GM12801 (cell line): Measurements from ENCODE around the gene POU2AF1.

Experiments
- TF ChIP-seq, protein P1 (sequence below): IDR thresholded peaks from one replicate; pipeline ENCODE4 v1.5.1; 2011; ENCODE audit warnings: control low read depth; ENCODE audit not compliant: insufficient read length; ENCODE audit errors: extremely low read depth

The POU2AF1 gene

DNA sequence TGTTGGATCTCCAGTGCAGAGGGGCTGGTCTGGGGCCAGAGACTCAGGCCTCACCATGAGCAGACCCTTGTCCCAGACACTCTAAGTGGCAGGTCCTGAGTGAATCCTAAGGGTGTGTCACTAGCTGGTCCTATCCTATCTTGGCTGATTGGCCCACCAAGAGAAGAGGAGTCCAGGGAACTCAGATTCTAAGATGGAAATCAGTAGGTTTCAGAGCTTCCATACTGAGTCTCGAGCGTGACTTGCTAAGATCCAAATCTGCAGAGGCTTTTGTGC lies 10.9 kb downstream of the POU2AF1 start:
- TF ChIP-seq, protein P1, sequence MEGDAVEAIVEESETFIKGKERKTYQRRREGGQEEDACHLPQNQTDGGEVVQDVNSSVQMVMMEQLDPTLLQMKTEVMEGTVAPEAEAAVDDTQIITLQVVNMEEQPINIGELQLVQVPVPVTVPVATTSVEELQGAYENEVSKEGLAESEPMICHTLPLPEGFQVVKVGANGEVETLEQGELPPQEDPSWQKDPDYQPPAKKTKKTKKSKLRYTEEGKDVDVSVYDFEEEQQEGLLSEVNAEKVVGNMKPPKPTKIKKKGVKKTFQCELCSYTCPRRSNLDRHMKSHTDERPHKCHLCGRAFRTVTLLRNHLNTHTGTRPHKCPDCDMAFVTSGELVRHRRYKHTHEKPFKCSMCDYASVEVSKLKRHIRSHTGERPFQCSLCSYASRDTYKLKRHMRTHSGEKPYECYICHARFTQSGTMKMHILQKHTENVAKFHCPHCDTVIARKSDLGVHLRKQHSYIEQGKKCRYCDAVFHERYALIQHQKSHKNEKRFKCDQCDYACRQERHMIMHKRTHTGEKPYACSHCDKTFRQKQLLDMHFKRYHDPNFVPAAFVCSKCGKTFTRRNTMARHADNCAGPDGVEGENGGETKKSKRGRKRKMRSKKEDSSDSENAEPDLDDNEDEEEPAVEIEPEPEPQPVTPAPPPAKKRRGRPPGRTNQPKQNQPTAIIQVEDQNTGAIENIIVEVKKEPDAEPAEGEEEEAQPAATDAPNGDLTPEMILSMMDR: no peak

- TF ChIP-seq, protein P1: no peak
These were observed 11.4 kb downstream of the POU2AF1 start for GRCh38 chr11:111367411-111368284.

DNA sequence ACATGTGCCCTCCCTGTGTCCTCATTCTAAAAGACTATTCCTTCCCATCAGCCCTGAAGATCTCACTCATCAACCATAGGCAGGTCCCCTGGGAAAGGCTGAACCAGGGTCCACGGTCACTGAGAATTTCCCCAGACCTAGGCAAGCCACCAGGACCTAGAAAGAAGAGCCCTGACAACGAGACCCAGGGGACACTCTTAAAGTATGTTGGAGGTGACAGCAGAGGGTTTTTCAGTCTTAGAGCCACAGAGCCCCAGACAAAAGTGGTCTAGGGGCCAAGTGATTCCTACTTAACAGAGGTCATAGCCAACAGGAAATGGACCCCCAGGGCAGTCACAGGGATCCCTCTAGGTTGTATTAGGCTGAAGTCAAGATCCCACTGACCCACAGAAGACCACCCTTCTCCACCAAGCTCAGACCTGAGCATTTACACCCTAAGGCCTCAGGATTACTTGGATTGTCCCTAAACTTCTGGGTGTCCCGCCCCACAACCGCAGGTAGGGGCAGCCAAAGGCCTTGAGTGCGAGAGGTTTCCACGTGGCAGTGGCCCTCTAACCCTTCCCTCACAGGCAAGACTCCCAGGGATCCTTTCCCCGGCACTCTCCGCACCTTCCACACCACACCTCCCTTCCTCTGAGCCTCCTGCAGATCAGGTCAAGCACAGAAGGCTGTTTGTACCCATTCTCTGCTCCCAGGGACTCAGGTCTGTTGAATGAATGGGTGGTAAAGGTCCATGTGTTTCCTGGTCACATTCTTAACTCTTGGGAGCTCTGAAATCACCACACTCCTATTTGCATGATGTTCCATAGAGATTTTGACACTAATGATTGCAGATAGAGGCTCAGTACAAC lies 12.3 kb downstream of the POU2AF1 start:
- TF ChIP-seq, protein P1: no peak

DNA sequence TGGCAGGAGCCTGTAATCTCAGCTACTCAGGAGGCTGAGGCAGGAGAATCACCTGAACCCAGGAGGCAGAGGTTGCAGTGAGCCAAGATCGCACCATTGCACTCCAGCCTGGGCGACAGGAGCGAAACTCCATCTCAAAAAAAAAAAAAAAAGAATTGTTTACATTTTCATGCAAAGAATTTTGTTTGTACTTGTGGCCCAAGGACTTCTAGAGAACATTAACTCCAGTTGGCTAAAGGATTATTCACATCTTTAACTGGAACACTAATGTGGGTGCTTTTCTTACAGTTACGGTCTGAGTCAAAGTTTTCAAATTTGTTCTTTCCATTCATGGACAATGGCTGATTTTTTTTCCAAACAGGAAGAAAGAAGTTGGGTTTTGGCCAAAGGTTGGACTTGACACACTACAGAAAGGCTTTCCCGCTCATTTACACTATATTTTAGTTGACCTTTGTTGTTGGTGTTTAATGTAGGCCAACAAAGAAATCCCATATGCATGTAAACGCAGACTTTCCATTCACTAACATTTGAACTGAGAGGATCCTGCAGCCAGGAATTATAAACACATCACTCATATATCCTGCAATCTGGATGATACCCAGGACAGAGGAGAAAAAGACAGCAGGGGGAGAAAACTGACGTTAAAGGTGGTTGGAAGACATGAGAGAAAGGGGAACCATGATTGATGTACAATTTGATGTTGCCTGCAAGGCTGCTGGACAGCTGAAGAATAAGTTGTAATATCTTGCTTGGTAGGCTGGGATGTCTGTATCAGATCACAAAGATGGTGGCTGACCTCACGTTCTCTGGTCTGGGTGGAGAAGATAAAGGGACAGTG lies 13.1 kb downstream of the POU2AF1 start:
- TF ChIP-seq, protein P1: no peak

DNA sequence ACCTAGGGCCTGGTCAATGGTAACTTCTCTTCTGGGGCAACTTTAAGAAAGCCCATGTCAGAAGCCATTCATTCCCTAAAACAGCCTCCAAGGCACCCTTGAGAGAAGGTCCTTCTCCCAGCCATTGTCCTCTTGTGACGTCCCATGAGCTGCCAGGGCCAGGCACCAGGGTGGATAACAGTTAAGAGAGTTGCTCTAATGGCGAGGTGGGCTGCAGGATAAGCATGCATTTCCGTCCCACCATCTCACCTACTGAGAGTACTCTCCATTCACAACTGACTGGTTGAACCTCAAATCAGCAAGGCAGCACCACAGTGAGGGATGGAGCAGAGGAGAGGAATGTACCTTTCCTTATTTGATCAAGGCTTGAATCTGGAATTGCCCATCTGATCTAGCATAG lies 14.6 kb downstream of the POU2AF1 start:
- TF ChIP-seq, protein P1: no peak

- TF ChIP-seq, protein P1: no peak
These were observed 15.1 kb downstream of the POU2AF1 start for GRCh38 chr11:111363985-111364384.

GRCh38 chr11:111362887-111363411 lies 16.1 kb downstream of the POU2AF1 start:
- TF ChIP-seq, protein P1: no peak
